Islet of Langerhans (tissue), 1 donor: Measurements from ENCODE around the gene ZNF507.

Experiments
- FAIRE-seq: peaks from one replicate; lab custom pipeline; 2011; peaks lifted over from hg19 to GRCh38; lab: Jason Lieb, UNC

Gene ZNF507

GRCh38 chr19:32339988-32340874, 5.2 kb upstream of the ZNF507 start:
- no peak for FAIRE-seq

GRCh38 chr19:32342695-32343094, 2.7 kb upstream of the ZNF507 start:
- FAIRE-seq: no peak

- no peak for FAIRE-seq
Measured at GRCh38 chr19:32343550-32344262, 1.7 kb upstream of the ZNF507 start.

- FAIRE-seq: no peak
Measured at GRCh38 chr19:32346901-32347300, 1.5 kb downstream of the ZNF507 start.

GRCh38 chr19:32347573-32347972, 2.2 kb downstream of the ZNF507 start:
- no peak for FAIRE-seq

GRCh38 chr19:32349051-32349450, 3.6 kb downstream of the ZNF507 start:
- no peak for FAIRE-seq

GRCh38 chr19:32349724-32350470, 4.5 kb downstream of the ZNF507 start:
- FAIRE-seq: no peak

- peak; percentile 33 for FAIRE-seq
Measured at GRCh38 chr19:32350471-32350865, 5.1 kb downstream of the ZNF507 start.

- FAIRE-seq: no peak
Measured at GRCh38 chr19:32350987-32351348, 5.6 kb downstream of the ZNF507 start.

- no peak for FAIRE-seq
Measured at GRCh38 chr19:32352241-32352630, 6.8 kb downstream of the ZNF507 start.

GRCh38 chr19:32354345-32354744, 8.9 kb downstream of the ZNF507 start:
- FAIRE-seq: no peak

GRCh38 chr19:32355309-32355708, 9.9 kb downstream of the ZNF507 start:
- FAIRE-seq: no peak

- FAIRE-seq: no peak
Measured at GRCh38 chr19:32357720-32358119, 12.3 kb downstream of the ZNF507 start.

GRCh38 chr19:32358321-32358720, 12.9 kb downstream of the ZNF507 start:
- no peak for FAIRE-seq

GRCh38 chr19:32359581-32359980, 14.2 kb downstream of the ZNF507 start:
- FAIRE-seq: no peak

GRCh38 chr19:32361574-32362317, 16.3 kb downstream of the ZNF507 start:
- no peak for FAIRE-seq

- FAIRE-seq: no peak
Measured at GRCh38 chr19:32362318-32362691, 16.9 kb downstream of the ZNF507 start.

GRCh38 chr19:32363175-32363574, 17.8 kb downstream of the ZNF507 start:
- FAIRE-seq: no peak

GRCh38 chr19:32363632-32364031, 18.2 kb downstream of the ZNF507 start:
- no peak for FAIRE-seq

GRCh38 chr19:32364040-32364439, 18.6 kb downstream of the ZNF507 start:
- FAIRE-seq: no peak

- no peak for FAIRE-seq
Measured at GRCh38 chr19:32367063-32367462, 21.7 kb downstream of the ZNF507 start.

GRCh38 chr19:32367948-32368536, 22.6 kb downstream of the ZNF507 start:
- no peak for FAIRE-seq
